Endothelial cell of umbilical vein (primary cell): ENCODE data around the gene TM4SF4. TPM values are rescaled to one million over a fixed set of nuclear protein-coding genes. Genes with fewer than 3 reads are reported as not detected.

Source experiments
- BruUV-seq: library from RNA; stranded (reverse); fragments of 400-500 nt; replicated peaks from 2 replicates; lab custom pipeline; 2021; lab: Mats Ljungman, UMichigan
- CTCF ChIA-PET: fragments of 300-600, 350-600 bp; sonication (Branson Sonifier 250); formaldehyde crosslinking; loops from one replicate; lab custom pipeline; 2021; ENCODE audit warnings: antibody characterized with exemption, inconsistent platforms; lab: Charles Lee
- POLR2A ChIA-PET: fragments of 300-600, 350-600 bp; sonication (Branson Sonifier 250); formaldehyde crosslinking; loops from one replicate; lab custom pipeline; 2021; ENCODE audit warnings: antibody characterized with exemption, inconsistent platforms; lab: Charles Lee
- DNase-seq: peaks from one replicate; pipeline ENCODE4 v3.0.0-alpha.2; 2011; ENCODE audit warnings: low read depth, low spot score
- FAIRE-seq: peaks from 2 replicates; lab custom pipeline; 2011; peaks lifted over from hg19 to GRCh38; lab: Jason Lieb, UNC
- H2AFZ ChIP-seq: 2 replicates; pipeline ENCODE4 v1.6.0; 2012; ENCODE audit warnings: low read depth, low read length, control low read depth, inconsistent platforms
- H3K27ac ChIP-seq: 2 replicates; pipeline ENCODE4 v1.5.1; 2011; ENCODE audit warnings: low read depth, mild to moderate bottlenecking, control low read depth, low read length, moderate library complexity; ENCODE audit not compliant: insufficient read depth
- H3K27me3 ChIP-seq, 2 experiments: 2 replicates each; pipeline versions ENCODE4 v1.6.0 to v1.6.1; 2011; ENCODE audit warnings: low read length in 2 of 2, mixed read lengths in 1 of 2; ENCODE audit not compliant: control insufficient read depth in 2 of 2, insufficient read depth in 2 of 2
- H3K36me3 ChIP-seq, 2 experiments: 2 replicates in 1 of 2; 3 replicates in 1 of 2; pipeline ENCODE4 v1.5.1; 2011; ENCODE audit warnings: low read length in 2 of 2, mild to moderate bottlenecking in 1 of 2, moderate library complexity in 1 of 2; ENCODE audit not compliant: control insufficient read depth in 2 of 2, insufficient read depth in 2 of 2; ENCODE audit errors: extremely low read depth in 1 of 2
- H3K4me1 ChIP-seq: 3 replicates; pipeline ENCODE4 v1.5.1; 2011; ENCODE audit warnings: mild to moderate bottlenecking, low read length; ENCODE audit not compliant: control insufficient read depth, insufficient read depth; ENCODE audit errors: extremely low read depth
- H3K4me2 ChIP-seq: 2 replicates; pipeline ENCODE4 v1.6.1; 2011; ENCODE audit warnings: low read length, control low read depth, mixed read lengths; ENCODE audit not compliant: insufficient read depth
- H3K4me3 ChIP-seq, 3 experiments: fragments of 200-600 bp in 1 of 3; sonication (generic), shearing (Covaris generic) in 1 of 3; replicated peaks in 1 of 3; 2 replicates each; pipeline ENCODE4 v1.5.1; 2011 to 2016; ENCODE audit warnings: control low read depth in 3 of 3, low read length in 3 of 3, mild to moderate bottlenecking in 2 of 3, inconsistent platforms in 1 of 3, low read depth in 1 of 3, moderate library complexity in 1 of 3; ENCODE audit not compliant: insufficient read depth in 1 of 3
- H3K79me2 ChIP-seq: 2 replicates; pipeline ENCODE4 v1.6.0; 2012; ENCODE audit warnings: low read length, inconsistent platforms; ENCODE audit not compliant: control insufficient read depth, insufficient read depth
- H3K9ac ChIP-seq: replicated peaks from 2 replicates; pipeline ENCODE3; 2011; ENCODE audit warnings: low read length, control low read depth; ENCODE audit not compliant: insufficient read depth; ENCODE audit errors: extremely low read depth
- H3K9me1 ChIP-seq: replicated peaks from 3 replicates; pipeline ENCODE4 v1.6.0; 2011; ENCODE audit warnings: mild to moderate bottlenecking, low read length; ENCODE audit not compliant: control insufficient read depth, insufficient read depth; ENCODE audit errors: extremely low read depth
- H3K9me3 ChIP-seq: replicated peaks from 2 replicates; pipeline ENCODE4 v1.5.1; 2012; ENCODE audit warnings: low read length, inconsistent platforms; ENCODE audit not compliant: control insufficient read depth, insufficient read depth
- H4K20me1 ChIP-seq: replicated peaks from 2 replicates; pipeline ENCODE3; 2011; ENCODE audit warnings: mild to moderate bottlenecking, low read length; ENCODE audit not compliant: control insufficient read depth, insufficient read depth; ENCODE audit errors: extremely low read depth
- EZH2 ChIP-seq: IDR thresholded peaks from 2 replicates; pipeline ENCODE4 v1.6.1; 2012; ENCODE audit warnings: borderline replicate concordance, low read depth, mild to moderate bottlenecking, moderate library complexity, low read length, inconsistent platforms; ENCODE audit not compliant: severe bottlenecking
- FOS ChIP-seq: IDR thresholded peaks from 2 replicates; pipeline ENCODE4 v1.6.1; 2011; ENCODE audit warnings: mild to moderate bottlenecking, low read length, moderate library complexity, borderline replicate concordance; ENCODE audit not compliant: insufficient read depth
- GATA2 ChIP-seq: IDR thresholded peaks from 2 replicates; pipeline ENCODE4 v1.7.0; 2011; ENCODE audit warnings: low read depth, mild to moderate bottlenecking, moderate library complexity, mixed read lengths, low read length; ENCODE audit not compliant: insufficient read length, insufficient read depth
- JUN ChIP-seq: IDR thresholded peaks from 2 replicates; pipeline ENCODE4 v1.6.1; 2011; ENCODE audit warnings: borderline replicate concordance, low read depth; ENCODE audit not compliant: insufficient read length, insufficient read depth
- MYC ChIP-seq: IDR thresholded peaks from one replicate; pipeline ENCODE4 v1.6.1; 2011; ENCODE audit warnings: mild to moderate bottlenecking, low read depth, low read length
- POLR2A ChIP-seq: IDR thresholded peaks from 2 replicates; pipeline ENCODE4 v1.6.1; 2012; ENCODE audit warnings: low read depth, mild to moderate bottlenecking, control low read depth, low read length
- POLR2AphosphoS5 ChIP-seq: IDR thresholded peaks from 2 replicates; pipeline ENCODE4 v1.6.1; 2012; ENCODE audit warnings: low read depth, mild to moderate bottlenecking, control low read depth, low read length, moderate library complexity; ENCODE audit not compliant: insufficient read depth
- dilution Hi-C: fragments of 300-500 bp; cut with MboI; formaldehyde crosslinking; loops from one replicate; pipeline ENCODE4 v1.15.0; 2019; ENCODE audit warnings: low sequenced_read_pairs; ENCODE audit not compliant: extremely low pct_ligation_motif_present
- intact Hi-C: fragments of 100-400 bp; cut with micrococcal nuclease; formaldehyde crosslinking; loops from one replicate; pipeline ENCODE4 v1.10.0; 2022
- polyA plus RNA-seq, 4 experiments: library from polyadenylated mRNA; depleted of rRNA in 3 of 4; stranded (reverse) in 3 of 4; unstranded in 1 of 4; fragments of >200 nt; gene quantifications; 2 replicates each; pipeline versions ENCODE4 v1.2.1 to v1.2.3, GENCODE V29; 2011 to 2012; ENCODE audit warnings: missing spikeins in 1 of 4
- total RNA-seq: library from RNA; stranded (reverse); gene quantifications from 2 replicates; pipeline ENCODE4 v1.2.3, GENCODE V29; 2021
- TF ChIP-seq, protein P1 (sequence below), 2 donors: IDR thresholded peaks; 1 replicate in 1 of 2; 2 replicates in 1 of 2; pipeline ENCODE4 v1.5.1; 2011; ENCODE audit warnings: low read length in 2 of 2, mild to moderate bottlenecking in 2 of 2, moderate library complexity in 2 of 2, control low read depth in 1 of 2, inconsistent platforms in 1 of 2, low read depth in 1 of 2; ENCODE audit not compliant: insufficient read depth in 1 of 2; ENCODE audit errors: extremely low read depth in 1 of 2
- TF ChIP-seq, protein P2 (sequence below): IDR thresholded peaks from 2 replicates; pipeline ENCODE4 v1.6.1; 2011; ENCODE audit not compliant: insufficient read depth, insufficient read length

TM4SF4 gene
- total and polyA plus RNA-seq, 2 donors (not counting 3 experiments of a cell fraction or from before 2014, with no cell fraction given) = not detected

DNA sequence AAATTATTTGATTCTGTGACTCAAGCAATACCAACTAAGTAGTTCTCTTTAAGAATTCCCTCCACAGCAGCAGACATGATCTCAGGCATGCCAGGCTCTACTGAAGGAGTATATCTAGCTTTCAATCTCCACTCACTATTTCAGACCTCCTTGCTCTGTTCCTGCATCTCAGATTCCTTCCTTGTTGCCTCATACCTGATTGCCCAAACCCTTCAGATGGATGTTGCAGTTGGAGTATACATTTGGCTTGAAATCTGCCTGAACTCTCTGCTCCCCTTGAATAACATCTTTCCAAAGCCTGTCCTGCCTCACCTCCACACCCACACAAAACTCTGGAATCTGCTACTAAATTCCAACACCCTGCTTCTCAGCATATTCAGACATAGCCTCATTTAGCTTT, 19.8 kb upstream of the TM4SF4 start:
- H3K9me3 ChIP-seq = peaks cover 2% of the 10 kb centered on the region
- BruUV-seq = no TSS peak
- no peak overlapping the region for H3K9ac ChIP-seq
- H3K9me1 ChIP-seq = no peaks in the 10 kb centered on the region
- no peaks in the 10 kb centered on the region for H3K27me3 ChIP-seq
- no peak overlapping the region for H2AFZ ChIP-seq
- DNase-seq = no peak
- intact Hi-C loops (no loop called here), dilution Hi-C loops (no loop called here)
- ChIA-PET CTCF (no interaction called here), POLR2A (no interaction called here)
- H3K4me2 ChIP-seq = no peak overlapping the region
- no peak overlapping the region for H3K27ac ChIP-seq
- no peaks in the 10 kb centered on the region for H4K20me1 ChIP-seq
- H3K36me3 ChIP-seq = no peaks in the 10 kb centered on the region
- no peak overlapping the region for H3K4me3 ChIP-seq
- no peak for TF ChIP-seq POLR2AphosphoS5
- TF ChIP-seq EZH2 = no peak
- no peak for TF ChIP-seq GATA2
- no peak for TF ChIP-seq JUN
- TF ChIP-seq, protein P1, sequence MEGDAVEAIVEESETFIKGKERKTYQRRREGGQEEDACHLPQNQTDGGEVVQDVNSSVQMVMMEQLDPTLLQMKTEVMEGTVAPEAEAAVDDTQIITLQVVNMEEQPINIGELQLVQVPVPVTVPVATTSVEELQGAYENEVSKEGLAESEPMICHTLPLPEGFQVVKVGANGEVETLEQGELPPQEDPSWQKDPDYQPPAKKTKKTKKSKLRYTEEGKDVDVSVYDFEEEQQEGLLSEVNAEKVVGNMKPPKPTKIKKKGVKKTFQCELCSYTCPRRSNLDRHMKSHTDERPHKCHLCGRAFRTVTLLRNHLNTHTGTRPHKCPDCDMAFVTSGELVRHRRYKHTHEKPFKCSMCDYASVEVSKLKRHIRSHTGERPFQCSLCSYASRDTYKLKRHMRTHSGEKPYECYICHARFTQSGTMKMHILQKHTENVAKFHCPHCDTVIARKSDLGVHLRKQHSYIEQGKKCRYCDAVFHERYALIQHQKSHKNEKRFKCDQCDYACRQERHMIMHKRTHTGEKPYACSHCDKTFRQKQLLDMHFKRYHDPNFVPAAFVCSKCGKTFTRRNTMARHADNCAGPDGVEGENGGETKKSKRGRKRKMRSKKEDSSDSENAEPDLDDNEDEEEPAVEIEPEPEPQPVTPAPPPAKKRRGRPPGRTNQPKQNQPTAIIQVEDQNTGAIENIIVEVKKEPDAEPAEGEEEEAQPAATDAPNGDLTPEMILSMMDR (IDR thresholded peaks at IDR 0.05; ENCODE audit: extremely low read depth in 1 of 2, insufficient read depth in 1 of 2, low read depth in 1 of 2, low read length in 2 of 2) = no peak
- TF ChIP-seq POLR2A = no peak
- TF ChIP-seq MYC = no peak
- no peak for TF ChIP-seq FOS
- TF ChIP-seq, protein P2, sequence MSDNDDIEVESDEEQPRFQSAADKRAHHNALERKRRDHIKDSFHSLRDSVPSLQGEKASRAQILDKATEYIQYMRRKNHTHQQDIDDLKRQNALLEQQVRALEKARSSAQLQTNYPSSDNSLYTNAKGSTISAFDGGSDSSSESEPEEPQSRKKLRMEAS = no peak
- no peaks in the 10 kb centered on the region for H3K79me2 ChIP-seq
- no peaks in the 10 kb centered on the region for H3K4me1 ChIP-seq
- no peak for FAIRE-seq
